Measurements from ENCODE around the gene AK5.

DNA sequence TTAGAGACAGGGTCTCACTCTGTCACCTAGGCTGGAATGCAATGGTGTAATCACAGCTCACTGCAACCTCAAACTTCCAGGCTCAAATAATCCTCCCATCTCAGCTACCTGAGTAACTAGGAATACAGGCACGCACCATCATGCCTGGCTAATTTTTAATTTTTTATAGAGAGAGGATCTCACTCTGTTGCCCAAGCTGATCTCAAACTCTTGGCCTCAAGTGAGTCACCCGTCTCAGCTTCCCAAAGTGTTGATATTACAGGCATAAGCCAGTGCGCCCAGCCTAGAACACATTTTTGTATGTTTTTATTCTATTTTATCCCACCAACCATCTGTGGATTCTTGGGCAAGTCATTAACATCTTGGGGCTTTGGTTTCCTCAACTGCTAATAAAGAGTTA is 100.5 kb downstream of the AK5 start:
- TF ChIP-seq, protein P1, sequence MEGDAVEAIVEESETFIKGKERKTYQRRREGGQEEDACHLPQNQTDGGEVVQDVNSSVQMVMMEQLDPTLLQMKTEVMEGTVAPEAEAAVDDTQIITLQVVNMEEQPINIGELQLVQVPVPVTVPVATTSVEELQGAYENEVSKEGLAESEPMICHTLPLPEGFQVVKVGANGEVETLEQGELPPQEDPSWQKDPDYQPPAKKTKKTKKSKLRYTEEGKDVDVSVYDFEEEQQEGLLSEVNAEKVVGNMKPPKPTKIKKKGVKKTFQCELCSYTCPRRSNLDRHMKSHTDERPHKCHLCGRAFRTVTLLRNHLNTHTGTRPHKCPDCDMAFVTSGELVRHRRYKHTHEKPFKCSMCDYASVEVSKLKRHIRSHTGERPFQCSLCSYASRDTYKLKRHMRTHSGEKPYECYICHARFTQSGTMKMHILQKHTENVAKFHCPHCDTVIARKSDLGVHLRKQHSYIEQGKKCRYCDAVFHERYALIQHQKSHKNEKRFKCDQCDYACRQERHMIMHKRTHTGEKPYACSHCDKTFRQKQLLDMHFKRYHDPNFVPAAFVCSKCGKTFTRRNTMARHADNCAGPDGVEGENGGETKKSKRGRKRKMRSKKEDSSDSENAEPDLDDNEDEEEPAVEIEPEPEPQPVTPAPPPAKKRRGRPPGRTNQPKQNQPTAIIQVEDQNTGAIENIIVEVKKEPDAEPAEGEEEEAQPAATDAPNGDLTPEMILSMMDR (IDR thresholded peaks at IDR 0.05) = no peak
- TF ChIP-seq, protein P2, sequence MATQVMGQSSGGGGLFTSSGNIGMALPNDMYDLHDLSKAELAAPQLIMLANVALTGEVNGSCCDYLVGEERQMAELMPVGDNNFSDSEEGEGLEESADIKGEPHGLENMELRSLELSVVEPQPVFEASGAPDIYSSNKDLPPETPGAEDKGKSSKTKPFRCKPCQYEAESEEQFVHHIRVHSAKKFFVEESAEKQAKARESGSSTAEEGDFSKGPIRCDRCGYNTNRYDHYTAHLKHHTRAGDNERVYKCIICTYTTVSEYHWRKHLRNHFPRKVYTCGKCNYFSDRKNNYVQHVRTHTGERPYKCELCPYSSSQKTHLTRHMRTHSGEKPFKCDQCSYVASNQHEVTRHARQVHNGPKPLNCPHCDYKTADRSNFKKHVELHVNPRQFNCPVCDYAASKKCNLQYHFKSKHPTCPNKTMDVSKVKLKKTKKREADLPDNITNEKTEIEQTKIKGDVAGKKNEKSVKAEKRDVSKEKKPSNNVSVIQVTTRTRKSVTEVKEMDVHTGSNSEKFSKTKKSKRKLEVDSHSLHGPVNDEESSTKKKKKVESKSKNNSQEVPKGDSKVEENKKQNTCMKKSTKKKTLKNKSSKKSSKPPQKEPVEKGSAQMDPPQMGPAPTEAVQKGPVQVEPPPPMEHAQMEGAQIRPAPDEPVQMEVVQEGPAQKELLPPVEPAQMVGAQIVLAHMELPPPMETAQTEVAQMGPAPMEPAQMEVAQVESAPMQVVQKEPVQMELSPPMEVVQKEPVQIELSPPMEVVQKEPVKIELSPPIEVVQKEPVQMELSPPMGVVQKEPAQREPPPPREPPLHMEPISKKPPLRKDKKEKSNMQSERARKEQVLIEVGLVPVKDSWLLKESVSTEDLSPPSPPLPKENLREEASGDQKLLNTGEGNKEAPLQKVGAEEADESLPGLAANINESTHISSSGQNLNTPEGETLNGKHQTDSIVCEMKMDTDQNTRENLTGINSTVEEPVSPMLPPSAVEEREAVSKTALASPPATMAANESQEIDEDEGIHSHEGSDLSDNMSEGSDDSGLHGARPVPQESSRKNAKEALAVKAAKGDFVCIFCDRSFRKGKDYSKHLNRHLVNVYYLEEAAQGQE (IDR thresholded peaks at IDR 0.05; ENCODE audit: insufficient read depth in 1 of 2, low read depth in 2 of 2, low read length in 1 of 2) = no peak
- TF ChIP-seq POLR2AphosphoS5 (IDR thresholded peaks at IDR 0.05; ENCODE audit: low read depth, low read length) (no peak), SIN3A (IDR thresholded peaks at IDR 0.05; ENCODE audit: borderline replicate concordance, insufficient read depth, low read depth, low read length) (no peak), TCF7L2 (IDR thresholded peaks at IDR 0.05; ENCODE audit: low read depth, low read length) (no peak)
